ENCODE results near the gene RCAN3.
"Not testable (repeated sequence)": the region's sequence is repeated elsewhere in the genome, so short reads cannot be mapped to it uniquely, and the experiment has no call there.

The RCAN3 gene

GRCh38 chr1:24515671-24516209 is 13.1 kb downstream of the RCAN3 start:
- DNase-seq: peak; percentile 13

- DNase-seq: no peak
These were observed 13.9 kb downstream of the RCAN3 start for GRCh38 chr1:24516506-24516905.

GRCh38 chr1:24517898-24518297 is 15.3 kb downstream of the RCAN3 start:
- DNase-seq: no peak

- not testable (repeated sequence) for DNase-seq
These were observed 17.6 kb downstream of the RCAN3 start for GRCh38 chr1:24520282-24520681.

- no peak for DNase-seq
These were observed 23.0 kb downstream of the RCAN3 start for GRCh38 chr1:24525606-24526005.

- no peak for DNase-seq
These were observed 23.4 kb downstream of the RCAN3 start for GRCh38 chr1:24526045-24526444.

- DNase-seq: peak; percentile 13
These were observed 24.4 kb downstream of the RCAN3 start for GRCh38 chr1:24526940-24527542.

GRCh38 chr1:24528744-24529143 is 26.1 kb downstream of the RCAN3 start:
- DNase-seq: no peak

- DNase-seq: not testable (repeated sequence)
These were observed 26.7 kb downstream of the RCAN3 start for GRCh38 chr1:24529292-24529691.

GRCh38 chr1:24535021-24535424 is 32.4 kb downstream of the RCAN3 start:
- no peak for DNase-seq

GRCh38 chr1:24535778-24536177 is 33.1 kb downstream of the RCAN3 start:
- DNase-seq: no peak

- peak; percentile 65 for DNase-seq
These were observed 33.8 kb downstream of the RCAN3 start for GRCh38 chr1:24536391-24536840.

GRCh38 chr1:24540051-24540905 is 37.6 kb downstream of the RCAN3 start:
- DNase-seq: no peak

- DNase-seq: peak; percentile 59
These were observed 38.5 kb downstream of the RCAN3 start for GRCh38 chr1:24540906-24541710.

- DNase-seq: no peak
These were observed 39.2 kb downstream of the RCAN3 start for GRCh38 chr1:24541711-24542346.

GRCh38 chr1:24544239-24544638 is 41.6 kb downstream of the RCAN3 start:
- no peak for DNase-seq

GRCh38 chr1:24545662-24546061 is 43.0 kb downstream of the RCAN3 start:
- DNase-seq: no peak

- no peak for DNase-seq
These were observed 44.6 kb downstream of the RCAN3 start for GRCh38 chr1:24547195-24547594.

- no peak for DNase-seq
These were observed 45.4 kb downstream of the RCAN3 start for GRCh38 chr1:24548070-24548469.

GRCh38 chr1:24549210-24549609 is 46.6 kb downstream of the RCAN3 start:
- not testable (repeated sequence) for DNase-seq

- no peak for DNase-seq
These were observed 48.8 kb downstream of the RCAN3 start for GRCh38 chr1:24551290-24551959.

GRCh38 chr1:24551960-24552571 is 49.4 kb downstream of the RCAN3 start:
- peak; percentile 14 for DNase-seq

Data from fibroblast of skin of right quadriceps (primary cell).